HepG2 (cell line): ENCODE measurements around the gene EGFL8. TPM values are rescaled to one million over a fixed set of nuclear protein-coding genes. Genes with fewer than 3 reads are reported as not detected.

Experiments used
- CENPX ChIP-seq: sonication (generic); formaldehyde crosslinking; IDR thresholded peaks from 2 replicates; pipeline ENCODE4 v1.9.0; 2021; ENCODE audit warnings: mild to moderate bottlenecking, missing genetic modification reagents, moderate library complexity
- CREB1 ChIP-seq, 2 experiments: fragments of 450-650 bp in 1 of 2; IDR thresholded peaks; 2 replicates each; pipeline ENCODE4 v1.6.1; 2016 to 2017; ENCODE audit warnings: control low read depth in 1 of 2, mild to moderate bottlenecking in 1 of 2, missing compliant biosample characterization in 1 of 2, missing genetic modification characterization in 1 of 2
- HBP1 ChIP-seq: IDR thresholded peaks from 2 replicates; pipeline ENCODE4 v1.6.1; 2016; ENCODE audit warnings: low read depth, control low read depth
- LRRFIP1 ChIP-seq: sonication (generic); formaldehyde crosslinking; conservative IDR thresholded peaks from 2 replicates; pipeline ENCODE4 v1.4.0; 2020; ENCODE audit warnings: missing genetic modification reagents
- MLX ChIP-seq: IDR thresholded peaks from 2 replicates; pipeline ENCODE4 v1.6.1; 2016
- MTF2 ChIP-seq: sonication (generic); formaldehyde crosslinking; IDR thresholded peaks from 2 replicates; pipeline ENCODE4 v1.5.0; 2020; ENCODE audit warnings: missing genetic modification reagents, borderline replicate concordance
- NFKB2 ChIP-seq: sonication (generic); formaldehyde crosslinking; IDR thresholded peaks from 2 replicates; pipeline ENCODE4 v1.4.0; 2020; ENCODE audit warnings: missing genetic modification reagents, borderline replicate concordance
- PTBP1 ChIP-seq: fragments of 200-400 bp; formaldehyde crosslinking; IDR thresholded peaks from 2 replicates; pipeline ENCODE4 v1.6.1; 2018; ENCODE audit warnings: low read length, low read depth; ENCODE audit not compliant: poor library complexity, severe bottlenecking
- REXO4 ChIP-seq: sonication (generic); formaldehyde crosslinking; IDR thresholded peaks from 2 replicates; pipeline ENCODE4 v1.8.0; 2022; ENCODE audit warnings: missing genetic modification reagents, mild to moderate bottlenecking, borderline replicate concordance
- SIN3B ChIP-seq: fragments of 150-350 bp; IDR thresholded peaks from 2 replicates; pipeline ENCODE4 v1.6.1; 2014; ENCODE audit warnings: low read length
- TBX3 ChIP-seq: fragments of 450-650 bp; IDR thresholded peaks from 2 replicates; pipeline ENCODE4 v1.6.1; 2017; ENCODE audit warnings: antibody characterized with exemption, mild to moderate bottlenecking, inconsistent platforms, borderline replicate concordance
- XBP1 ChIP-seq: sonication (generic); formaldehyde crosslinking; IDR thresholded peaks from 2 replicates; pipeline ENCODE4 v1.5.0; 2020; ENCODE audit warnings: missing genetic modification reagents
- ZFP41 ChIP-seq: sonication (generic); formaldehyde crosslinking; IDR thresholded peaks from 2 replicates; pipeline ENCODE4 v1.4.0; 2020; ENCODE audit warnings: mild to moderate bottlenecking, missing genetic modification reagents, borderline replicate concordance
- ZIK1 ChIP-seq: sonication (generic); formaldehyde crosslinking; IDR thresholded peaks from 2 replicates; pipeline ENCODE4 v1.5.0; 2020; ENCODE audit warnings: mild to moderate bottlenecking, low read depth, missing genetic modification reagents, borderline replicate concordance
- ZKSCAN1 ChIP-seq: fragments of 150-350 bp; IDR thresholded peaks from 2 replicates; pipeline ENCODE4 v1.6.1; 2014; ENCODE audit warnings: low read length
- ZMYM3 ChIP-seq: sonication (generic); formaldehyde crosslinking; IDR thresholded peaks from 2 replicates; pipeline ENCODE4 v1.5.1; 2020; ENCODE audit warnings: mild to moderate bottlenecking, missing genetic modification reagents
- ZNF256 ChIP-seq: sonication (generic); formaldehyde crosslinking; conservative IDR thresholded peaks from 2 replicates; pipeline ENCODE4 v1.4.0; 2020; ENCODE audit warnings: missing genetic modification reagents
- ZNF281 ChIP-seq: sonication (generic); formaldehyde crosslinking; IDR thresholded peaks from 2 replicates; pipeline ENCODE4 v1.4.0; 2020; ENCODE audit warnings: missing genetic modification reagents, borderline replicate concordance
- ZNF563 ChIP-seq: sonication (generic); formaldehyde crosslinking; IDR thresholded peaks from 2 replicates; pipeline ENCODE4 v1.8.0; 2022; ENCODE audit warnings: mild to moderate bottlenecking, moderate library complexity, missing genetic modification reagents
- ZNF572 ChIP-seq: sonication (generic); formaldehyde crosslinking; IDR thresholded peaks from 2 replicates; pipeline ENCODE4 v1.5.1; 2020; ENCODE audit warnings: mild to moderate bottlenecking, missing genetic modification reagents
- ZNF737 ChIP-seq: sonication (generic); formaldehyde crosslinking; IDR thresholded peaks from 2 replicates; pipeline ENCODE4 v1.5.0; 2020; ENCODE audit warnings: missing genetic modification reagents, mild to moderate bottlenecking, borderline replicate concordance
- polyA plus RNA-seq, 8 experiments: library from polyadenylated mRNA; depleted of rRNA in 3 of 8; stranded (reverse) in 7 of 8; unstranded in 1 of 8; fragments of >200 nt; fragmentation: Illumina TruSeq in 4 of 8; extraction: Trizol in 4 of 8; gene quantifications; 2 replicates each; pipeline versions ENCODE4 v1.2.1 to v1.2.3, GENCODE V29; 2011 to 2016; ENCODE audit warnings: low read depth in 4 of 8, missing spikeins in 1 of 8, mixed read lengths in 1 of 8; ENCODE audit not compliant: insufficient read depth in 1 of 8
- total RNA-seq, 5 experiments: library from RNA; depleted of rRNA; stranded (reverse); fragments of >200 nt; fragmentation: Illumina TruSeq; extraction: Trizol; gene quantifications; 2 replicates each; pipeline ENCODE4 v1.2.3, GENCODE V29; 2016; ENCODE audit warnings: low read depth in 1 of 5

Gene EGFL8
- total and polyA plus RNA-seq, 2 of the 13 experiments (the other 11 are each of a cell fraction or from before 2014, with no cell fraction given) = 10.0 to 11.5 TPM

- TF ChIP-seq HBP1 (CRISPR knock-in tag) (peak; percentile 89; the same call in 1 of the 2 replicates), REXO4 (CRISPR knock-in tag) (peak; percentile 70; the same call in 1 of the 2 replicates), XBP1 (CRISPR knock-in tag) (no peak), SIN3B (peak; percentile 73; the same call in 1 of the 2 replicates), MLX (CRISPR knock-in tag) (0 out of 2 replicates have a peak, but pooled peaks have one; percentile 13), CREB1 (IDR thresholded peaks at IDR 0.05) (peak; percentile 95), CREB1 (CRISPR knock-in tag; IDR thresholded peaks at IDR 0.05) (peak; percentile 97), ZNF572 (CRISPR knock-in tag) (peak; percentile 76), ZMYM3 (CRISPR knock-in tag) (no peak; the same call in 1 of the 2 replicates), ZNF563 (CRISPR knock-in tag) (no peak), LRRFIP1 (CRISPR knock-in tag) (no peak), PTBP1 (no peak), ZIK1 (CRISPR knock-in tag) (no peak), MTF2 (CRISPR knock-in tag) (no peak; the same call in 1 of the 2 replicates), TBX3 (0 out of 2 replicates have a peak, but pooled peaks have one; percentile 10), ZFP41 (CRISPR knock-in tag) (no peak), CENPX (CRISPR knock-in tag) (no peak), ZNF256 (CRISPR knock-in tag) (peak; percentile 78), NFKB2 (CRISPR knock-in tag) (peak; percentile 73; the same call in 1 of the 2 replicates), ZNF281 (CRISPR knock-in tag) (peak; percentile 100), ZNF737 (no peak), ZKSCAN1 (no peak)
These were observed 10.6 kb upstream of the EGFL8 start, which contains the start of gene PPT2 (continued) for GRCh38 chr6:32153564-32154513.
